ENCODE results near the gene SPOCK3. TPM values are rescaled to one million over a fixed set of nuclear protein-coding genes. Genes with fewer than 3 reads are reported as not detected.

The SPOCK3 gene
- total RNA-seq, 4 donors from 2014 or later: not detected

GRCh38 chr4:167233685-167234315, 494 bp downstream of the SPOCK3 start:
- no peak for TF ChIP-seq CTCF (IDR thresholded peaks at IDR 0.05; ENCODE audit: low read depth)

DNA sequence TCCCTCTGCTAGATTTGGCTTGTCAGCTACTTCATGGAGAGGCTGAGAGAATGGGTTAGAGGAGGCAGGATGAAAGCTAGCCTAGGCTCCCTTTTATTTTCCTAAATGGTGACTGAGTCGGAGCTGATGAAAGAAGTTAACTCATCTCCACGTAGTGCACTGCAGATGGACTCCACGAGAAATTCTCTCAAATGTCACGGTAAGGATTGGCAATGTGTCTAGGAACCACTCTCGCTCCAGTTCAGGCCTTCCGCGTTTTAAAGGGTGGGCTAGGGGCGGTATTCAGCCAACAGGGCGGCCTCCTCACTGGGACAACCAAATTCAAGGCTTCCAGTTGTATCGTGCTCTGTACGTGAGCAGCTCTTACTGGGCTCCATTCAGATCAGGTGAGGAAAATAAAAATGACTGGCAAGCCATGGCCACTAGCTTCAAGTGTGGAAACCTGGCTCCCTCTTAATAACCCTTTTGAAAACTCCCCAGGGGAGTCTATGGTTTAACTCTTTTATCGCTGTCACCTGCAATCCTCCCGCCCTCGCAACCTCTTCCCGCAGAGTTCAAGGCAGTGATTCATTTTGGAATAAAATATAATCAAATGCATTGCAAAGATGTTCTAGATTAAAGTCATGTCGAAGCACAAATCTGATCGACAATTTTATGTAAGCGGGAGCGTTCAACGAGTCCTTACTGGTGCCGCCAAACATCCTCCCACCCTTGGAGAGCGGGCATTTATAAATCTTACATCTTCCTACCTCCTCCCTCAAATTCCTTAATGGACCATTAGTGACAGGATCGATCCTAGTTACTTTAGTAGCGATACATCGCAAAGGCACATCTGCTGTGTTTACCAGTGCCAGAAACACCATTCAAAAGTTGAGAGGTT, 1.2 kb downstream of the SPOCK3 start:
- TF ChIP-seq CTCF (IDR thresholded peaks at IDR 0.05; ENCODE audit: low read depth): no peak

- no peak for TF ChIP-seq CTCF (IDR thresholded peaks at IDR 0.05; ENCODE audit: low read depth)
Observed at GRCh38 chr4:167230744-167231143, 3.5 kb downstream of the SPOCK3 start.

- no peak for TF ChIP-seq CTCF (IDR thresholded peaks at IDR 0.05; ENCODE audit: low read depth)
Observed at GRCh38 chr4:167222099-167222498, 12.2 kb downstream of the SPOCK3 start.

GRCh38 chr4:167221084-167221483, 13.2 kb downstream of the SPOCK3 start:
- TF ChIP-seq CTCF (IDR thresholded peaks at IDR 0.05; ENCODE audit: low read depth): no peak

DNA sequence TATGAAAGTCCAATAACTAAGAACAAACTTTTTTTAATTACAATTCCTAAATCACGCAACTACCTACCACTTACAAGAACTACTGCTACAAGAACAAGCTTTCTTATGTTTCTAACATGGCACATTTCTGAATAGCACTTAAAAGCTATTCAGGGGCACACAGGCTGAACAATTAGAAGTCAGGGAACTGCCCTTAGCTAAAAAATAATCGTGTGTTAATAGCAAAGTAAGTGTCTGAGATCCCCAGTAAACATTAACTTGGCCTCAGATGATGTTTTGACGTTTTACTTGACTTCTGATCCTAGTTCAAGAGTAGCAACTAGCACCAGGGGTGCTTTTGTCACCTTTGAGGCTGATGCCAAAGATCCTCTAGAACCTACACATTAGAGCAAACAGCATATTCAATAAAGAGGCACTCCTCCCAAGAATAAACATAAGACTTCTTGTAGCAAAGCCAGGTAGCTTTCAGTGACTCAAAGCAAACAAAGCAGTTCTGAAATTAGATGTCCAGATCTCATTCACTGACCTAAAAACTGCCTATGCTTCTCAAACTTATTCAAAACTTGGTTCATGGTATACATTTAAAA, 16.2 kb downstream of the SPOCK3 start:
- TF ChIP-seq CTCF (IDR thresholded peaks at IDR 0.05; ENCODE audit: low read depth): no peak

DNA sequence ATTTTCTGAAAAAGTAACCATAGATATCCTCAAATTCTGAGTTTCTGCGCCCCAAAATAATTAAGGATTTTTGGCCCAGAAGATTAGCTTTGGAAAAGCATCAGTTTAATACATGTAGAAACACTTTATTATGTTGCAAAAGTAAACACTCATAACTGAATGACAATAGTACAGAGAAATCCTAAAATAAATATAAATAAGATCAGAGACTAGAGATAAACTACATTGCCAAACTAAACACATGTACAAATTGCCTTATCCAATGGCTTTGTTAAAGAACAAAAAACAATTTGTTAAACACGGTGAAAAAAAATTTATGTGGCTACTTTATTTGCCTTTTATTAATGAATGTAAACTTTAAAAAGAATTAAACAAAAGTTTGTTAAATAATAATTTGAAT, 17.5 kb downstream of the SPOCK3 start:
- no peak for TF ChIP-seq CTCF (IDR thresholded peaks at IDR 0.05; ENCODE audit: low read depth)

Measured in subcutaneous adipose tissue (tissue), 4 donors.